ENCODE results near the gene OLAH.

The OLAH gene

DNA sequence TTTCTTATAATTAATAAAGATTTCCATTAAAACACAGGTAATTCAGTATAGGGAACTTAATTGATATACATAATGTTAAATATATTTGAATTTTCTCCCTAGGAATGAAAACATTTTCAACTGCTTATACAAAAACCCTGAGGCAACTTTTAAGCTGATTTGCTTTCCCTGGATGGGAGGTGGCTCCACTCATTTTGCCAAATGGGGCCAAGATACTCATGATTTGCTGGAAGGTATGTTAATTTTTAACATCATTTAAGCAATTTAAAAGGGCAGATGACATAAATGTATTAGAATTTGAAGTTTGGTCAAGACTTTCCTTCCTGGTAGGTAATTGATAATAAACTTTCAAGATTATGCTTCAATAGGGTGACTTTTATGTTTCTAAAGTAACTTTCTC lies 5.8 kb downstream of the OLAH start:
- TF ChIP-seq MAX (IDR thresholded peaks at IDR 0.05; ENCODE audit: low read depth, low read length): no peak
- no peak for TF ChIP-seq MYC (IDR thresholded peaks at IDR 0.05; ENCODE audit: low read depth, low read length)
- no peak for TF ChIP-seq CTCF (IDR thresholded peaks at IDR 0.05; ENCODE audit: low read depth, low read length)
- TF ChIP-seq POLR2A (IDR thresholded peaks at IDR 0.05; ENCODE audit: extremely low read depth, insufficient read length): no peak
- no peak overlapping the region for H3K4me3 ChIP-seq (ENCODE audit: low read depth, low read length)
- no peak for DNase-seq (ENCODE audit: low read depth)

- TF ChIP-seq MYC (IDR thresholded peaks at IDR 0.05; ENCODE audit: low read depth, low read length): no peak
- TF ChIP-seq CTCF (IDR thresholded peaks at IDR 0.05; ENCODE audit: low read depth, low read length): no peak
- TF ChIP-seq POLR2A (IDR thresholded peaks at IDR 0.05; ENCODE audit: extremely low read depth, insufficient read length): no peak
- TF ChIP-seq MAX (IDR thresholded peaks at IDR 0.05; ENCODE audit: low read depth, low read length): no peak
- no peak for DNase-seq (ENCODE audit: low read depth)
- H3K4me3 ChIP-seq (ENCODE audit: low read depth, low read length): no peak overlapping the region
Observed at GRCh38 chr10:15052121-15052520, 8.4 kb downstream of the OLAH start.

- H3K4me3 ChIP-seq (ENCODE audit: low read depth, low read length): no peak overlapping the region
- no peak for DNase-seq (ENCODE audit: low read depth)
- TF ChIP-seq MYC (IDR thresholded peaks at IDR 0.05; ENCODE audit: low read depth, low read length): no peak
- TF ChIP-seq MAX (IDR thresholded peaks at IDR 0.05; ENCODE audit: low read depth, low read length): no peak
- TF ChIP-seq POLR2A (IDR thresholded peaks at IDR 0.05; ENCODE audit: extremely low read depth, insufficient read length): no peak
- TF ChIP-seq CTCF (IDR thresholded peaks at IDR 0.05; ENCODE audit: low read depth, low read length): no peak
Observed at GRCh38 chr10:15053061-15053460, 9.3 kb downstream of the OLAH start.

- DNase-seq (ENCODE audit: low read depth): no peak
- no peak overlapping the region for H3K4me3 ChIP-seq (ENCODE audit: low read depth, low read length)
- TF ChIP-seq CTCF (IDR thresholded peaks at IDR 0.05; ENCODE audit: low read depth, low read length): no peak
- no peak for TF ChIP-seq POLR2A (IDR thresholded peaks at IDR 0.05; ENCODE audit: extremely low read depth, insufficient read length)
- TF ChIP-seq MAX (IDR thresholded peaks at IDR 0.05; ENCODE audit: low read depth, low read length): no peak
- TF ChIP-seq MYC (IDR thresholded peaks at IDR 0.05; ENCODE audit: low read depth, low read length): no peak
Observed at GRCh38 chr10:15058689-15059088, 14.9 kb downstream of the OLAH start.

GRCh38 chr10:15059914-15060313 lies 16.2 kb downstream of the OLAH start:
- TF ChIP-seq MAX (IDR thresholded peaks at IDR 0.05; ENCODE audit: low read depth, low read length): no peak
- no peak for DNase-seq (ENCODE audit: low read depth)
- no peak overlapping the region for H3K4me3 ChIP-seq (ENCODE audit: low read depth, low read length)

GRCh38 chr10:15060638-15061037 lies 16.9 kb downstream of the OLAH start:
- DNase-seq (ENCODE audit: low read depth): no peak
- H3K4me3 ChIP-seq (ENCODE audit: low read depth, low read length): no peak overlapping the region
- TF ChIP-seq MYC (IDR thresholded peaks at IDR 0.05; ENCODE audit: low read depth, low read length) (no peak), CTCF (IDR thresholded peaks at IDR 0.05; ENCODE audit: low read depth, low read length) (no peak), MAX (IDR thresholded peaks at IDR 0.05; ENCODE audit: low read depth, low read length) (no peak), POLR2A (IDR thresholded peaks at IDR 0.05; ENCODE audit: extremely low read depth, insufficient read length) (no peak)

All from NB4 (cell line).